A549 (cell line): ENCODE data around the gene MGRN1.

Experiments
- CTCF ChIP-seq: fragments of >200 bp; sonication (Bioruptor Twin); formaldehyde crosslinking; IDR thresholded peaks from 3 replicates; pipeline ENCODE4 v1.5.1; 2016
- EHF ChIP-seq: fragments of 250-450 bp; sonication (Bioruptor Pico); IDR thresholded peaks from 2 replicates; pipeline ENCODE4 v1.5.0; 2020; ENCODE audit warnings: mild to moderate bottlenecking
- ESRRA ChIP-seq: fragments of 150-350 bp; IDR thresholded peaks from 2 replicates; pipeline ENCODE4 v1.6.1; 2014; ENCODE audit warnings: mild to moderate bottlenecking, low read length, borderline replicate concordance
- GATA3 ChIP-seq: IDR thresholded peaks from 2 replicates; pipeline ENCODE4 v1.6.1; 2012; ENCODE audit warnings: borderline replicate concordance
- MAX ChIP-seq: IDR thresholded peaks from 2 replicates; pipeline ENCODE4 v1.6.1; 2012
- NR3C1 ChIP-seq: fragments of >200 bp; sonication (Bioruptor Twin); formaldehyde crosslinking; IDR thresholded peaks from 3 replicates; pipeline ENCODE4 v1.6.1; 2017
- PBX3 ChIP-seq: IDR thresholded peaks from 2 replicates; pipeline ENCODE4 v1.6.1; 2012
- PHF8 ChIP-seq: fragments of 200-600 bp; sonication (generic); IDR thresholded peaks from 2 replicates; pipeline ENCODE4 v1.6.1; 2016; ENCODE audit warnings: low read depth, mild to moderate bottlenecking, antibody characterized with exemption, moderate library complexity, borderline replicate concordance
- REST ChIP-seq: fragments of 200-600 bp; sonication (generic); IDR thresholded peaks from 2 replicates; pipeline ENCODE4 v1.6.1; 2016; ENCODE audit warnings: antibody characterized with exemption, mild to moderate bottlenecking, moderate library complexity
- TFCP2L1 ChIP-seq: fragments of 250-450 bp; sonication (Bioruptor Pico); IDR thresholded peaks from 2 replicates; pipeline ENCODE4 v1.5.0; 2021; ENCODE audit warnings: mild to moderate bottlenecking

DNA sequence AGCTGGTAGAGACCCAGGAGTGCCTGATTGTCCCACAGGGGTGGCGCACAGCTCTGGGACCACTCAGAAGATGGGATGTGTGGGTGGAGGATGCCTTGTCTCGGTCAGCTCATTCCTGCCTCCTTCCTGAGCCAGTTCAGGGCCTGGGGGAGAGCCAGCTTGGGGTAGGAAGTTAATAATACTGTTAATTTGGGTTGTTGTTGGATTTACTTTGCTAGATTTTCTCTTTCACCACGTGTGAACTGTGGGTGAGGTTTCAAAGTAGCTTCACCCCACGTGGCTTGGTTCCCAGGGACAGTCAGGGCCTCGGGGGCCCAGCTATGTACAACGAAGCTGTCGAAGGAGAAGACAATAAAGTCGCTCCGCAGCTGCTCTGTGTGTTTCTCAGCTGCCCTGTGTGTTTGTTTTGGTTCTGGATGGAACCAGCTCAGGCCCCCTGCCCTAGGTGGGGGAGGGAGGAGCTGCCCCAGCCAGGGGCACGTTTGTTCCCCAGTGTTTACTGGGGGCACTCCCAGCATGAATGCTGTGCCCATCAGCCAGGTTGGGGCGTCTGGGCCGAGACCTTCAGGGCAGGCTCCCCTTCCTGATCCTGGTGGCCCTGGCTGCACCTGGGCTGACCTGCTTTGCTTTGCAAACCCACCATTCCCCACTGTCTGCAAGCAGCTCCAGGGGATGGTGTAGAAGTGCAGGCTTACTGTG is 71.0 kb downstream of the MGRN1 start:
- TF ChIP-seq CTCF (no peak), EHF (no peak), PBX3 (no peak), NR3C1 (no peak), REST (no peak), PHF8 (no peak), TFCP2L1 (CRISPR knock-in tag) (no peak), ESRRA (no peak), MAX (no peak), GATA3 (no peak)
